Measurements from ENCODE around the gene FOXP1. TPM values are rescaled to one million over a fixed set of nuclear protein-coding genes. Genes with fewer than 3 reads are reported as not detected.

The FOXP1 gene
- total and polyA plus RNA-seq, 9 of the 15 experiments (the other 6 are each of a cell fraction or from before 2014, with no cell fraction given) = 7.7 to 34.5 (median 13.7) TPM

DNA sequence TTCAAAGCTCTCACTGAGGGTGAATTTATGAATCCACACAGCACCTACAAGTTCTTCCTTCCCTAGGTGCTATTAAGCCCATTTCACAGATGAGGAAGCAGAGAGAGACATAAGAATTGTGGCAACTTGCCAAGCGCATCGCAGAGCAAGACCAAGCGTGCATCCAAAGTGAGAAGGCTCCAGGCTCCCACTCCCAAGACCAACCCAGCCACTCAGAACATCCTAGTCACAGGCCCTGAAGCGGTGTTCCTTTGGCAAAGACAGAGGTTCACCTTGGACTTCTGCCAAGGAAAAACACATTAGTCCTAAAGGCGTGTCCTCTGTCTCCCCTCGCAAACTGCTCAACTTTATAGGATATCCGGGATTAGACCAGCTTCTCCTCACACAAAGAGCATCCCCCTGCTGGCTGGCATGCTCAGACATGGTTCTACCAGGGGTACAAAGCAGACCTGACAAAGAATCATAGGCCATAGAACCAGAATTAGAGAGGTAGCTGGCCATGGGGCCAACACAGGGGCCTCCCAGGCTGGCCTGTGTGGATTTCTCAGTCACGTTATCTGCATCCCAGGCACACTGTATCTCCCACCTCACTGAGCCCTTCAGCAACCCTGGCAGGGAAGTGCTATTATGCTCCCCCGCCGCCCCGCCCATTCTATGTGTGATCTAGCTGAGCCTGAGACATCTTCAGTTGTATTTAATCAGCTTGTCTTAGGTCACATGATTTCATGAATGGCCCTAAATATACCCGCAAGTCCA is 160.2 kb downstream of the FOXP1 start (continued):
- TF ChIP-seq, protein P1, sequence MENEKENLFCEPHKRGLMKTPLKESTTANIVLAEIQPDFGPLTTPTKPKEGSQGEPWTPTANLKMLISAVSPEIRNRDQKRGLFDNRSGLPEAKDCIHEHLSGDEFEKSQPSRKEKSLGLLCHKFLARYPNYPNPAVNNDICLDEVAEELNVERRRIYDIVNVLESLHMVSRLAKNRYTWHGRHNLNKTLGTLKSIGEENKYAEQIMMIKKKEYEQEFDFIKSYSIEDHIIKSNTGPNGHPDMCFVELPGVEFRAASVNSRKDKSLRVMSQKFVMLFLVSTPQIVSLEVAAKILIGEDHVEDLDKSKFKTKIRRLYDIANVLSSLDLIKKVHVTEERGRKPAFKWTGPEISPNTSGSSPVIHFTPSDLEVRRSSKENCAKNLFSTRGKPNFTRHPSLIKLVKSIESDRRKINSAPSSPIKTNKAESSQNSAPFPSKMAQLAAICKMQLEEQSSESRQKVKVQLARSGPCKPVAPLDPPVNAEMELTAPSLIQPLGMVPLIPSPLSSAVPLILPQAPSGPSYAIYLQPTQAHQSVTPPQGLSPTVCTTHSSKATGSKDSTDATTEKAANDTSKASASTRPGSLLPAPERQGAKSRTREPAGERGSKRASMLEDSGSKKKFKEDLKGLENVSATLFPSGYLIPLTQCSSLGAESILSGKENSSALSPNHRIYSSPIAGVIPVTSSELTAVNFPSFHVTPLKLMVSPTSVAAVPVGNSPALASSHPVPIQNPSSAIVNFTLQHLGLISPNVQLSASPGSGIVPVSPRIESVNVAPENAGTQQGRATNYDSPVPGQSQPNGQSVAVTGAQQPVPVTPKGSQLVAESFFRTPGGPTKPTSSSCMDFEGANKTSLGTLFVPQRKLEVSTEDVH (IDR thresholded peaks at IDR 0.05; ENCODE audit: low read depth, partially characterized antibody) = no peak
- TF ChIP-seq POLR2H (tag; IDR thresholded peaks at IDR 0.05; ENCODE audit: low read depth) = no peak
- TF ChIP-seq NCOA2 (IDR thresholded peaks at IDR 0.05; ENCODE audit: partially characterized antibody in 2 of 2) = no peak
- no peak for TF ChIP-seq DPF2 (IDR thresholded peaks at IDR 0.05)
- no peak for TF ChIP-seq HDAC1 (IDR thresholded peaks at IDR 0.05)
- peak; percentile 23; the same call in 1 of the 2 replicates for TF ChIP-seq TEAD4 (IDR thresholded peaks at IDR 0.05; ENCODE audit: low read length)
- no peak for TF ChIP-seq TEAD4 (CRISPR knock-in tag; IDR thresholded peaks at IDR 0.05; ENCODE audit: borderline replicate concordance)
- no peak for TF ChIP-seq HDAC2 (IDR thresholded peaks at IDR 0.05)
- no peak for TF ChIP-seq TAF9B (IDR thresholded peaks at IDR 0.05; ENCODE audit: partially characterized antibody)
- no peak for TF ChIP-seq FOXP1 (CRISPR knock-in tag; IDR thresholded peaks at IDR 0.05)
- TF ChIP-seq ZNF184 (CRISPR knock-in tag; IDR thresholded peaks at IDR 0.05) = no peak
- TF ChIP-seq TSHZ1 (CRISPR knock-in tag; IDR thresholded peaks at IDR 0.05) = no peak
- TF ChIP-seq PKNOX1 (IDR thresholded peaks at IDR 0.05) = no peak
- no peak for TF ChIP-seq EP300 (IDR thresholded peaks at IDR 0.05; ENCODE audit: low read length)
- no peak for TF ChIP-seq SUPT5H (IDR thresholded peaks at IDR 0.05)
- TF ChIP-seq TFAM (CRISPR knock-in tag; conservative IDR thresholded peaks at IDR 0.05) = no peak
- TF ChIP-seq KLF1 (tag; IDR thresholded peaks at IDR 0.05) = no peak
- no peak for TF ChIP-seq CBX1 (IDR thresholded peaks at IDR 0.05; ENCODE audit: low read depth)
- TF ChIP-seq MED1 (CRISPR knock-in tag; IDR thresholded peaks at IDR 0.05; ENCODE audit: borderline replicate concordance) = no peak
- no peak for TF ChIP-seq TAF1 (IDR thresholded peaks at IDR 0.05; ENCODE audit: control insufficient read depth, extremely low read depth, insufficient read depth, low read length, severe bottlenecking)
- TF ChIP-seq FUS (optimal IDR thresholded peaks at IDR 0.05; ENCODE audit: low read depth, low read length) = no peak
- peak; percentile 85; the same call in 1 of the 2 replicates for TF ChIP-seq BCOR (IDR thresholded peaks at IDR 0.05)
- TF ChIP-seq CBFB (CRISPR knock-in tag; IDR thresholded peaks at IDR 0.05) = no peak
- no peak for TF ChIP-seq RUNX1 (IDR thresholded peaks at IDR 0.05; ENCODE audit: low read depth)
